ENCODE data around the gene SLC39A11. TPM values are rescaled to one million over a fixed set of nuclear protein-coding genes. Genes with fewer than 3 reads are reported as not detected.

SLC39A11 gene
- total RNA-seq, 2 donors from 2014 or later = 18.1 to 20.1 TPM

- no peaks in the 10 kb centered on the region for H3K36me3 Mint-ChIP-seq (ENCODE audit: low read depth)
- Histone ChIP-seq H3K27ac (ENCODE audit: low read depth, low read length) (no peak overlapping the region), H3K36me3 (ENCODE audit: control insufficient read depth, insufficient read depth, low read length) (no peaks in the 10 kb centered on the region), H3K4me3 (ENCODE audit: low read length) (no peak overlapping the region), H3K27me3 (ENCODE audit: control insufficient read depth, insufficient read depth, low read length, poor library complexity, severe bottlenecking) (no peaks in the 10 kb centered on the region), H3K9me3 (ENCODE audit: control insufficient read depth, low read length) (peaks cover 8% of the 10 kb centered on the region), H3K9ac (ENCODE audit: extremely low read depth, low read length, poor library complexity, severe bottlenecking) (no peak overlapping the region), H3K4me1 (ENCODE audit: control insufficient read depth, insufficient read depth, low read length) (peaks cover 4% of the 10 kb centered on the region)
- peaks cover 22% of the 10 kb centered on the region for H3K4me1 Mint-ChIP-seq
- DNase-seq = no peak
- H3K27me3 Mint-ChIP-seq (ENCODE audit: insufficient read depth) = no peaks in the 10 kb centered on the region
- WGBS, 2 experiments (ENCODE audit: insufficient coverage in 1 of 2, insufficient read length in 1 of 2) = 98 to 100% methylated on average over 4 to 5 of the region's 6 CpGs
- TF ChIP-seq, protein P1, sequence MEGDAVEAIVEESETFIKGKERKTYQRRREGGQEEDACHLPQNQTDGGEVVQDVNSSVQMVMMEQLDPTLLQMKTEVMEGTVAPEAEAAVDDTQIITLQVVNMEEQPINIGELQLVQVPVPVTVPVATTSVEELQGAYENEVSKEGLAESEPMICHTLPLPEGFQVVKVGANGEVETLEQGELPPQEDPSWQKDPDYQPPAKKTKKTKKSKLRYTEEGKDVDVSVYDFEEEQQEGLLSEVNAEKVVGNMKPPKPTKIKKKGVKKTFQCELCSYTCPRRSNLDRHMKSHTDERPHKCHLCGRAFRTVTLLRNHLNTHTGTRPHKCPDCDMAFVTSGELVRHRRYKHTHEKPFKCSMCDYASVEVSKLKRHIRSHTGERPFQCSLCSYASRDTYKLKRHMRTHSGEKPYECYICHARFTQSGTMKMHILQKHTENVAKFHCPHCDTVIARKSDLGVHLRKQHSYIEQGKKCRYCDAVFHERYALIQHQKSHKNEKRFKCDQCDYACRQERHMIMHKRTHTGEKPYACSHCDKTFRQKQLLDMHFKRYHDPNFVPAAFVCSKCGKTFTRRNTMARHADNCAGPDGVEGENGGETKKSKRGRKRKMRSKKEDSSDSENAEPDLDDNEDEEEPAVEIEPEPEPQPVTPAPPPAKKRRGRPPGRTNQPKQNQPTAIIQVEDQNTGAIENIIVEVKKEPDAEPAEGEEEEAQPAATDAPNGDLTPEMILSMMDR (conservative IDR thresholded peaks at IDR 0.05) = no peak
- H3K9me3 Mint-ChIP-seq = no peaks in the 10 kb centered on the region
- H3K4me3 Mint-ChIP-seq = no peak overlapping the region
- H3K27ac Mint-ChIP-seq = no peak overlapping the region
These were observed 165.3 kb downstream of the SLC39A11 start for GRCh38 chr17:72927146-72927545.

GRCh38 chr17:72926171-72926570, 166.3 kb downstream of the SLC39A11 start:
- Histone ChIP-seq H3K27ac (ENCODE audit: low read depth, low read length) (no peak overlapping the region), H3K4me3 (ENCODE audit: low read length) (no peak overlapping the region), H3K27me3 (ENCODE audit: control insufficient read depth, insufficient read depth, low read length, poor library complexity, severe bottlenecking) (no peaks in the 10 kb centered on the region), H3K9me3 (ENCODE audit: control insufficient read depth, low read length) (peaks cover 8% of the 10 kb centered on the region), H3K4me1 (ENCODE audit: control insufficient read depth, insufficient read depth, low read length) (peaks cover 4% of the 10 kb centered on the region), H3K9ac (ENCODE audit: extremely low read depth, low read length, poor library complexity, severe bottlenecking) (no peak overlapping the region), H3K36me3 (ENCODE audit: control insufficient read depth, insufficient read depth, low read length) (no peaks in the 10 kb centered on the region)
- 88% methylated on average over 1 of the region's 1 CpG; no CpG with 5 or more reads in 1 of the 2 experiments for WGBS, 2 experiments (ENCODE audit: insufficient coverage in 1 of 2, insufficient read length in 1 of 2)
- no peak overlapping the region for H3K4me3 Mint-ChIP-seq
- no peak overlapping the region for H3K27ac Mint-ChIP-seq
- no peak for DNase-seq
- no peaks in the 10 kb centered on the region for H3K9me3 Mint-ChIP-seq
- H3K36me3 Mint-ChIP-seq (ENCODE audit: low read depth) = no peaks in the 10 kb centered on the region
- H3K4me1 Mint-ChIP-seq = peaks cover 22% of the 10 kb centered on the region
- TF ChIP-seq, protein P1 (conservative IDR thresholded peaks at IDR 0.05) = no peak
- no peaks in the 10 kb centered on the region for H3K27me3 Mint-ChIP-seq (ENCODE audit: insufficient read depth)

- no peaks in the 10 kb centered on the region for H3K27me3 ChIP-seq (ENCODE audit: control insufficient read depth, insufficient read depth, low read length, poor library complexity, severe bottlenecking)
- no peak for DNase-seq
- TF ChIP-seq, protein P1 (conservative IDR thresholded peaks at IDR 0.05) = no peak
- no peaks in the 10 kb centered on the region for H3K9me3 Mint-ChIP-seq
- 94% methylated on average over 2 of the region's 2 CpGs; no CpG with 5 or more reads in 1 of the 2 experiments for WGBS, 2 experiments (ENCODE audit: insufficient coverage in 1 of 2, insufficient read length in 1 of 2)
- peaks cover 8% of the 10 kb centered on the region for H3K9me3 ChIP-seq (ENCODE audit: control insufficient read depth, low read length)
- H3K36me3 Mint-ChIP-seq (ENCODE audit: low read depth) = no peaks in the 10 kb centered on the region
- H3K36me3 ChIP-seq (ENCODE audit: control insufficient read depth, insufficient read depth, low read length) = no peaks in the 10 kb centered on the region
- H3K4me1 ChIP-seq (ENCODE audit: control insufficient read depth, insufficient read depth, low read length) = peaks cover 4% of the 10 kb centered on the region
- no peaks in the 10 kb centered on the region for H3K27me3 Mint-ChIP-seq (ENCODE audit: insufficient read depth)
- peaks cover 22% of the 10 kb centered on the region for H3K4me1 Mint-ChIP-seq
- H3K27ac Mint-ChIP-seq = no peak overlapping the region
- no peak overlapping the region for H3K9ac ChIP-seq (ENCODE audit: extremely low read depth, low read length, poor library complexity, severe bottlenecking)
- no peak overlapping the region for H3K4me3 ChIP-seq (ENCODE audit: low read length)
- H3K4me3 Mint-ChIP-seq = no peak overlapping the region
- no peak overlapping the region for H3K27ac ChIP-seq (ENCODE audit: low read depth, low read length)
These were observed 168.3 kb downstream of the SLC39A11 start for GRCh38 chr17:72924196-72924595.
